Neural progenitor cell (in vitro differentiated cells): ENCODE data around the gene SERPINA6. TPM values are rescaled to one million over a fixed set of nuclear protein-coding genes. Genes with fewer than 3 reads are reported as not detected.

Experiments used
- DNase-seq: peaks from one replicate; pipeline ENCODE4 v3.0.0-alpha.2; 2016; ENCODE audit warnings: low spot score
- H2AFZ ChIP-seq: fragments of 200-600 bp; sonication (generic); replicated peaks from 2 replicates; pipeline ENCODE4 v1.6.1; 2016; ENCODE audit warnings: antibody characterized with exemption
- H3F3A ChIP-seq: fragments of 200-600 bp; sonication (generic); 2 replicates; pipeline ENCODE4 v1.6.1; 2016; ENCODE audit warnings: antibody characterized with exemption, low read depth
- H3K27ac ChIP-seq: fragments of 200-600 bp; sonication (generic); 2 replicates; pipeline ENCODE4 v1.5.1; 2016; ENCODE audit warnings: mild to moderate bottlenecking
- H3K27me3 ChIP-seq: fragments of 200-600 bp; sonication (generic); 2 replicates; pipeline ENCODE4 v1.6.1; 2016; ENCODE audit warnings: mild to moderate bottlenecking, moderate library complexity
- H3K36me3 ChIP-seq: fragments of 200-600 bp; sonication (generic); 2 replicates; pipeline ENCODE4 v1.5.1; 2016
- H3K4me1 ChIP-seq: fragments of 200-600 bp; sonication (generic); 2 replicates; pipeline ENCODE4 v1.6.1; 2016; ENCODE audit warnings: mixed run types
- H3K4me2 ChIP-seq: fragments of 200-600 bp; sonication (generic); 2 replicates; pipeline ENCODE4 v1.6.1; 2016
- H3K4me3 ChIP-seq: fragments of 200-600 bp; sonication (generic); 2 replicates; pipeline ENCODE4 v1.5.1; 2016
- H3K79me2 ChIP-seq: fragments of 200-600 bp; sonication (generic); 2 replicates; pipeline ENCODE4 v1.6.1; 2016; ENCODE audit warnings: low read depth
- H3K9ac ChIP-seq: fragments of 200-600 bp; sonication (generic); 2 replicates; pipeline ENCODE4 v1.6.1; 2016
- H3K9me3 ChIP-seq: fragments of 200-600 bp; sonication (generic); 2 replicates; pipeline ENCODE4 v1.5.1; 2016; ENCODE audit warnings: low read depth
- H4K20me1 ChIP-seq: fragments of 200-600 bp; sonication (generic); 2 replicates; pipeline ENCODE4 v1.6.1; 2016; ENCODE audit warnings: low read depth
- H3K27ac Mint-ChIP-seq: 3 replicates; pipeline ENCODE4 v1.8.0; 2021; ENCODE audit warnings: mixed read lengths
- H3K27me3 Mint-ChIP-seq: 2 replicates; pipeline ENCODE4 v1.8.0; 2022; ENCODE audit warnings: low read depth, mild to moderate bottlenecking, inconsistent platforms, moderate library complexity, mixed read lengths; ENCODE audit not compliant: insufficient read depth
- H3K36me3 Mint-ChIP-seq: 3 replicates; pipeline ENCODE4 v1.8.0; 2021; ENCODE audit warnings: mixed read lengths
- H3K4me1 Mint-ChIP-seq: 3 replicates; pipeline ENCODE4 v1.8.0; 2021; ENCODE audit warnings: mixed read lengths
- H3K4me3 Mint-ChIP-seq: 3 replicates; pipeline ENCODE4 v1.8.0; 2021; ENCODE audit warnings: mild to moderate bottlenecking, moderate library complexity, mixed read lengths
- H3K9me3 Mint-ChIP-seq: 3 replicates; pipeline ENCODE4 v1.8.0; 2020; ENCODE audit warnings: mixed read lengths
- CTCF ChIP-seq: fragments of 200-600 bp; sonication (generic); IDR thresholded peaks from 2 replicates; pipeline ENCODE4 v1.5.1; 2017; ENCODE audit warnings: antibody characterized with exemption, mild to moderate bottlenecking
- EZH2 ChIP-seq: fragments of 200-600 bp; sonication (generic); IDR thresholded peaks from 2 replicates; pipeline ENCODE4 v1.6.1; 2017; ENCODE audit warnings: antibody characterized with exemption, mild to moderate bottlenecking, moderate library complexity
- EZH2phosphoT487 ChIP-seq: fragments of 200-600 bp; sonication (generic); IDR thresholded peaks from 2 replicates; pipeline ENCODE4 v1.6.1; 2017; ENCODE audit warnings: antibody characterized with exemption
- total RNA-seq: library from RNA; depleted of rRNA; stranded (reverse); fragments of >200 nt; gene quantifications from 2 replicates; pipeline ENCODE4 v1.2.3, GENCODE V29; 2015; ENCODE audit warnings: low replicate concordance

Gene SERPINA6
- total RNA-seq, 1 donor from 2014 or later = not detected

DNA sequence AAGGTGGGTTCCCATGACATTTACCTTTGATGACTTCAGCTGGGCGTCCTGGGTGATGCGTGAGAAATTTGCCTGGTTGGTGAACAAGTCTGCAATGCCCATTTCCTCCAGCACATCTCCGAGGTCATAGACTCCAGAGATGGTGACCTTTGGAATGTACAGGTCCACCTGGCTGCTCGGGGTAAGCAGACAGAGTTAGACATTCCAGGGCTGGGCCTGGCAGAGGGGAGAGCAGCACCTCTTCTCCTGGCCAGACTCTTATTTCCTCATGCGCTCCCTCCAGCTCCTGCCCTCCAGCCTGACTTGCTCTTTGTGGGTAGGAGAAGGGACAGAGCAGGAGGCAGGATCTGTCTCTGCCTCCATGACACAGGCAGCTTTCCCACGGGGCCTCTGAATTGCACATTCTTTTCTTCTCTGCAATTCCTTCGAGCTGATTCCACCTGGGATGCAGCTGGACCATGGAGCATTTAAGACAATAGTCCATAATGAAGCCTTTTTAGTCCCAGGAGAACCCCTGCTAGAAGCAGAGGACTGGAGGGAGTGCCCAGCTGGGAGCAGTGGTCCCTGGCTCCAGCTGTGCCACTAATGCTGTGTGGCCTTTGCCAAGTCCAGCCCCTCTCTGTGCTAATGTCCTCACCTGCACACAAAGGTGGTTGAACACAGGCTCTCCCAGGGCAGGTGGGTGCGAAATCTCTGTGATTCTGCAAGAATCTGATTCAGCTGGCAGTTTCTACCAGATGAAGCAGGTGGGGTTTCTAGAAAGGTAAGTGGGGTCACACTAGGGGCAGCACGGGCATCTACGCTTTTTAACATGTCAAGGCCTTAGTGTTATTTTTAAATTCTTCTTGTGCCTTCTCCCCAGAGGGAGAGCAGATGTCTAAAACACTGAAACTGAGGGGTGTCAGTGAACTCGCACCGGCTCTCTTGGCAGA, 16.8 kb downstream of the SERPINA6 start:
- no peak overlapping the region for H3K4me3 ChIP-seq
- no peak overlapping the region for H3K4me2 ChIP-seq
- H3K36me3 ChIP-seq = no peaks in the 10 kb centered on the region
- Mint-ChIP-seq H3K27me3 (peaks cover 2% of the 10 kb centered on the region), H3K27ac (no peak overlapping the region), H3K9me3 (peaks cover 21% of the 10 kb centered on the region), H3K36me3 (no peaks in the 10 kb centered on the region), H3K4me3 (no peak overlapping the region), H3K4me1 (no peaks in the 10 kb centered on the region)
- H3K27me3 ChIP-seq = no peaks in the 10 kb centered on the region
- no peaks in the 10 kb centered on the region for H3K79me2 ChIP-seq
- no peak overlapping the region for H2AFZ ChIP-seq
- no peak for TF ChIP-seq CTCF
- TF ChIP-seq EZH2 = no peak
- no peak for TF ChIP-seq EZH2phosphoT487
- no peak overlapping the region for H3K9ac ChIP-seq
- H4K20me1 ChIP-seq = no peaks in the 10 kb centered on the region
- DNase-seq = peak; percentile 16
- H3K4me1 ChIP-seq = peaks cover 3% of the 10 kb centered on the region
- no peak overlapping the region for H3K27ac ChIP-seq
- H3K9me3 ChIP-seq = no peaks in the 10 kb centered on the region
- no peaks in the 10 kb centered on the region for H3F3A ChIP-seq

DNA sequence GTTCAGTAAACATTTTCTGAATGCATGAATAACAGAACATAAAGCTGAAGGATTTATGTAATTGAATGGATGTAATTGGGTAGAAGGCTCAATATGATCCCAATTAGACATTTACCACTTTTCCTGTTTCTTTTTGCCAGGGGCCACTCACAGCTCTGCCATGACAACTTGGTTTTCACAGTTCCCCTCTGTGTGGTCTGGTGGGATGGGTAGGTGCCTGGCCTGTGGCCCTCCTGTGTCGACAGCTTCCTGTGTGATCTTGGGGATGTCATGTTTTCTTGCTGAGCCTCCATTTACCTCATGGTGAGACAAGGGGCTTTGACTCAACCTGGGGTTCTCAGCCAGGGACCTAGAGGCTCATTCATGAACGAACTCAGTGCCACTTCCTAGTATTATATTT, 17.5 kb downstream of the SERPINA6 start:
- H3K79me2 ChIP-seq = no peaks in the 10 kb centered on the region
- H3K9ac ChIP-seq = no peak overlapping the region
- H3K4me3 Mint-ChIP-seq = no peak overlapping the region
- H3K4me1 Mint-ChIP-seq = no peaks in the 10 kb centered on the region
- peaks cover 3% of the 10 kb centered on the region for H3K4me1 ChIP-seq
- no peak overlapping the region for H3K27ac ChIP-seq
- H3K4me3 ChIP-seq = no peak overlapping the region
- H3K4me2 ChIP-seq = no peak overlapping the region
- no peaks in the 10 kb centered on the region for H3K36me3 ChIP-seq
- no peak for DNase-seq
- H3K27me3 Mint-ChIP-seq = peaks cover 2% of the 10 kb centered on the region
- H3F3A ChIP-seq = no peaks in the 10 kb centered on the region
- H4K20me1 ChIP-seq = no peaks in the 10 kb centered on the region
- H3K27ac Mint-ChIP-seq = no peak overlapping the region
- H3K27me3 ChIP-seq = no peaks in the 10 kb centered on the region
- H2AFZ ChIP-seq = no peak overlapping the region
- peaks cover 21% of the 10 kb centered on the region for H3K9me3 Mint-ChIP-seq
- no peaks in the 10 kb centered on the region for H3K36me3 Mint-ChIP-seq
- TF ChIP-seq EZH2 = no peak
- no peak for TF ChIP-seq CTCF
- no peak for TF ChIP-seq EZH2phosphoT487
- H3K9me3 ChIP-seq = no peaks in the 10 kb centered on the region

DNA sequence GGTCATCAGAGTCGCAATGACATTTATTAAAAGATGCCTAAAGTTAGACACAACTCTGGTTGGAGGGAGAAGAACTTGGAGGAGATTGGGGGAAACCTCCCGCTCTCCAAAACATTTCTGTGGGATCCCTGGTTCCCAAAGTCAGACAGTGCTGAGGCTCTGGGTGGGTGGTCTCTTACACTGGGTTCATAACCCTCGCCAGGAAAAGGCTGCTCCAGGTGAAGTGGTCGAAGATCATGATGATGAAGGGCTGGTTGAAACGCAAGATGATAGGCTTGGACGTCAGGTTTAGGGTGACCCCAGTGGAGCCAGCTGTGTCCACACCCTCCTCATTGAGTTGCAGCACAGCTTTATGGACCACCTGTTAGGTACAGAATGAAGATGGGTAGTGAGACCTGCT, 18.9 kb downstream of the SERPINA6 start:
- Mint-ChIP-seq H3K4me3 (no peak overlapping the region), H3K27ac (no peak overlapping the region), H3K27me3 (no peaks in the 10 kb centered on the region), H3K36me3 (no peaks in the 10 kb centered on the region), H3K4me1 (no peaks in the 10 kb centered on the region), H3K9me3 (peaks cover 20% of the 10 kb centered on the region)
- no peak overlapping the region for H3K4me3 ChIP-seq
- no peaks in the 10 kb centered on the region for H3K27me3 ChIP-seq
- H3K36me3 ChIP-seq = no peaks in the 10 kb centered on the region
- peaks cover 3% of the 10 kb centered on the region for H3K4me1 ChIP-seq
- H3K27ac ChIP-seq = no peak overlapping the region
- H3K9me3 ChIP-seq = no peaks in the 10 kb centered on the region
- TF ChIP-seq CTCF (no peak), EZH2phosphoT487 (no peak), EZH2 (no peak)
- no peaks in the 10 kb centered on the region for H3K79me2 ChIP-seq
- H3K9ac ChIP-seq = no peak overlapping the region
- no peak overlapping the region for H3K4me2 ChIP-seq
- H2AFZ ChIP-seq = no peak overlapping the region
- no peaks in the 10 kb centered on the region for H3F3A ChIP-seq
- no peaks in the 10 kb centered on the region for H4K20me1 ChIP-seq
- no peak for DNase-seq
